PC-3 (cell line): ENCODE measurements around the gene SYT14.

Source experiments
- EZH2phosphoT487 ChIP-seq: fragments of 300-600 bp; sonication (generic); IDR thresholded peaks from 2 replicates; pipeline ENCODE4 v1.6.1; 2018; ENCODE audit warnings: mild to moderate bottlenecking, antibody characterized with exemption, low read length, borderline replicate concordance
- TF ChIP-seq, protein P1 (sequence below): fragments of 300-600 bp; sonication (generic); conservative IDR thresholded peaks from 2 replicates; pipeline ENCODE4 v1.5.1; 2017; ENCODE audit warnings: antibody characterized with exemption, low read depth, mild to moderate bottlenecking, low read length

DNA sequence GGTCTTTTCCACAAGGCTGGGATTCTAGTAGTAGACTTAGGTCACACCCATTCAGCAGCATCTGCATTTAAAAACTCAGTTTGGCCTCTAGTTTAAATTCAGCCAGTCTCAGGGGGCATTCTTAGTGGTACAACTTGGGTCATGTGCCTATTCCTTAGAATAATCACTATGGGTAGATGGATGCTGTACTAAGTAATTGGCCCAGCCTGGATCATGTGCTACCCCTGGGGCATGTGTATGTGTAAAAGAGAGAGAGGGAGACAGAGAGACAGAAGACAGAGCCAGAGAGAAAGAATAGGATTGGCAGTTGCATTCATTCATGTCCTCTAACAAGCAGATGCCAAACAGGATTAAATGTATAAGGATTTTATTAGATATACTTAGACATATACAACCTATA lies 13.6 kb upstream of the SYT14 start:
- TF ChIP-seq, protein P1, sequence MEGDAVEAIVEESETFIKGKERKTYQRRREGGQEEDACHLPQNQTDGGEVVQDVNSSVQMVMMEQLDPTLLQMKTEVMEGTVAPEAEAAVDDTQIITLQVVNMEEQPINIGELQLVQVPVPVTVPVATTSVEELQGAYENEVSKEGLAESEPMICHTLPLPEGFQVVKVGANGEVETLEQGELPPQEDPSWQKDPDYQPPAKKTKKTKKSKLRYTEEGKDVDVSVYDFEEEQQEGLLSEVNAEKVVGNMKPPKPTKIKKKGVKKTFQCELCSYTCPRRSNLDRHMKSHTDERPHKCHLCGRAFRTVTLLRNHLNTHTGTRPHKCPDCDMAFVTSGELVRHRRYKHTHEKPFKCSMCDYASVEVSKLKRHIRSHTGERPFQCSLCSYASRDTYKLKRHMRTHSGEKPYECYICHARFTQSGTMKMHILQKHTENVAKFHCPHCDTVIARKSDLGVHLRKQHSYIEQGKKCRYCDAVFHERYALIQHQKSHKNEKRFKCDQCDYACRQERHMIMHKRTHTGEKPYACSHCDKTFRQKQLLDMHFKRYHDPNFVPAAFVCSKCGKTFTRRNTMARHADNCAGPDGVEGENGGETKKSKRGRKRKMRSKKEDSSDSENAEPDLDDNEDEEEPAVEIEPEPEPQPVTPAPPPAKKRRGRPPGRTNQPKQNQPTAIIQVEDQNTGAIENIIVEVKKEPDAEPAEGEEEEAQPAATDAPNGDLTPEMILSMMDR, result no peak
- TF ChIP-seq EZH2phosphoT487, result no peak
